RWPE1 (cell line): ENCODE data around the gene TRAF3.
A peak's percentile ranks its signal among the peaks of the same experiment; 100 is the strongest.

ENCODE experiments used
- CTCF ChIA-PET: fragments of 350-600 bp; sonication (Branson Sonifier 250); formaldehyde crosslinking; extraction: SDS; loops from one replicate; lab custom pipeline; 2021; lab: Yijun Ruan, JAX
- POLR2A ChIA-PET: fragments of 400-600 bp; formaldehyde crosslinking; extraction: SDS; loops from one replicate; lab custom pipeline; 2020; ENCODE audit warnings: antibody characterized with exemption; ENCODE audit not compliant: low non-redundant PET; lab: Yijun Ruan, JAX
- DNase-seq: peaks from one replicate; pipeline ENCODE4 v3.0.0; 2012; ENCODE audit warnings: low spot score
- H3K27ac ChIP-seq: fragments of 450-650 bp; 2 replicates; pipeline ENCODE4 v1.5.1; 2017
- CTCF ChIP-seq: fragments of 450-650 bp; conservative IDR thresholded peaks from 2 replicates; pipeline ENCODE4 v1.5.1; 2017; ENCODE audit warnings: low read depth, mild to moderate bottlenecking

TRAF3 gene

GRCh38 chr14:102738373-102739189, 38.7 kb upstream of the TRAF3 start:
- POLR2A ChIA-PET = no interaction called here
- TF ChIP-seq CTCF = no peak
- peak overlapping the region; percentile 13 for H3K27ac ChIP-seq
- no peak for DNase-seq
- CTCF ChIA-PET = interaction anchor here (0.6 kb wide), 1 partner anchor 368 kb away, joined by 5 read pairs; no protein-coding TSS in a partner anchor

- ChIA-PET CTCF (interaction anchor here (0.6 kb wide), 1 partner anchor 367 kb away, joined by 5 read pairs; no protein-coding TSS in a partner anchor), POLR2A (no interaction called here)
- DNase-seq = no peak
- TF ChIP-seq CTCF = no peak
- H3K27ac ChIP-seq = peak overlapping the region; percentile 13
These were observed 38.1 kb upstream of the TRAF3 start for GRCh38 chr14:102739190-102739469.

DNA sequence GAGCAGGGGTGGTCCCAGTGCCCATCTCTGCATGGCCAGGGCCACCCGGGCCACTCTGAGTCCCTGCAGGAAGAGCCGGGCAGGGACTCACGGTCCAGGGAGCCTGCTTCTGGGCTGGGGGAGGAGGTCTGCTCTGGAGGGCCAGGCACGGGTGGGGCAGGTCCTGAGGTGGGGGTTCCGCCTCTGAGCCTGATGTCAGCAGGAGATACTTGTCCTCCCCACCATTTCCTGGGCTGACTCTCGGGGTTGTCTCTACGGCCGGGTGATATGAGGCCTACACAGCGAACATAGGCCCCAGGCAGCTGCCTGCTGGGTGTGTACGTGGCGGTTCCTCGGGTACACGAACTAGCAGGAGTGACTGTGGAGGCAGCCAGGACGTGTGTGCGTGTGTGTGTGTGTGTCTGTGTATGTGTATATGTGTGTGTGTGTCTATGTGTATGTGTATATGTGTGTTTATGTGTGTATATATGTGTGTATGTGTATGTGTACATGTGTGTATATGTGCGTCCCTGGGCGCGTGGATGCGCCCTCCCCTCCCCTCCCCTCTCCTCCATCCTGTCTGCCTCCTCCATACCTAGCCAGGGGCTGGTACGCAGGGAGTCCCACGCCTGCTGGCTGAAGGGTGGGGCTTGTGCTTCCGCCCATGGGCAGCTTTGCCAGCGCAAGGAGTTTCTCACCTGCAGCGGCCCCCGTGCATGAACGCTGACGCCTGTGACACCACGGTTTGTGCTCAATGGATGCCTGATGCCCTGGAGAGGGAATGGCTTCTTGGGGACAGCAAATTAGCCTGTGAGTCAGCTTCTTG, 30.4 kb upstream of the TRAF3 start:
- POLR2A ChIA-PET = no interaction called here
- DNase-seq = no peak
- no peak overlapping the region for H3K27ac ChIP-seq
- CTCF ChIA-PET = no interaction called here
- no peak for TF ChIP-seq CTCF

GRCh38 chr14:102748806-102749205, 28.4 kb upstream of the TRAF3 start:
- no peak overlapping the region for H3K27ac ChIP-seq
- TF ChIP-seq CTCF = no peak
- POLR2A ChIA-PET = no interaction called here
- CTCF ChIA-PET = no interaction called here
- no peak for DNase-seq

- TF ChIP-seq CTCF = no peak
- no peak overlapping the region for H3K27ac ChIP-seq
- no peak for DNase-seq
- POLR2A ChIA-PET = no interaction called here
- CTCF ChIA-PET = no interaction called here
These were observed 27.6 kb upstream of the TRAF3 start for GRCh38 chr14:102749393-102750305.

DNA sequence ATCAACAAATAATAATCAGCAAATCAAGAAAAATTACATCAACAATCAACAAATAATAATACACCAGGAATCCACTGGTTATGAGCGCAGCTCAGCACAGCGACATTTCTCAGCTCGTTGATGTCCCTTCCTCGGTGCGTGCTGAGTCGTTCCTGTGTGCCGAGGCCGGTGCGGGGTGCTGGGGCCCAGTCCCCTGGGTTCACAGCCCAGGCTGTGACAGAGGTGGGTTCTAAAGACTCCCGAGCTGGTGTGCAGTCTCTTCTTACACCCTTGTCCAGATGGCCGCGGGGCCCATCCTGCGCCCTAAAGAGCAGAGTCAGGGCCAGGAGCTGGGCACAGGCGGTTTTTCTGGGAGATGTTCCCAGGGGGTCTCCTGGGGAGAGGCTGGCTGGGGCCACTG, 26.9 kb upstream of the TRAF3 start:
- ChIA-PET POLR2A (no interaction called here), CTCF (no interaction called here)

More for the DNA sequence above, 26.9 kb upstream of the TRAF3 start:
- H3K27ac ChIP-seq = no peak overlapping the region
- TF ChIP-seq CTCF = no peak
- no peak for DNase-seq
